GM21528 (cell line): Measurements from ENCODE around the gene PQBP1.

Experiments
- ATAC-seq: cut with Tn5 transposase; IDR thresholded peaks from one replicate; pipeline ENCODE4 v1.9.1; 2021; ENCODE audit warnings: mild to moderate bottlenecking, moderate library complexity; ENCODE audit not compliant: unreplicated experiment, low FRiP score

Gene PQBP1

DNA sequence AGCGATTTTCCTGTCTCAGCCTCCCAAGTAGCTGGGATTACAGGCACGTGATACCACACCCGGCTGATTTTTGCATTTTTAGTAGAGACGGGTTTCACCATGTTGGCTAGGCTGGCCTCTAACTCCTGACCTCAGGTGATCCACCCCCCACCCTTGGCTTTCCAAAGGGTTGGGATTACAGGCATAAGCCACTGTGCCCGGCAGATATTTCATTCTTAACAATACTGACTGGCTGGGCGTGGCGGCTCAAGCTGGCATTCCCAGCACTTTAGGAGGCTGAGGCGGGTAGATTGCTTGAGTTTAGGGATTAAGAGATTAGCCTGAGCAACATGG is 1.3 kb downstream of the PQBP1 start:
- ATAC-seq = no peak

GRCh38 chrX:48901069-48901468 is 3.3 kb downstream of the PQBP1 start:
- no peak for ATAC-seq

GRCh38 chrX:48902135-48902534 is 4.4 kb downstream of the PQBP1 start:
- ATAC-seq = no peak

- no peak for ATAC-seq
Observed at GRCh38 chrX:48902776-48903175, 5.0 kb downstream of the PQBP1 start.

DNA sequence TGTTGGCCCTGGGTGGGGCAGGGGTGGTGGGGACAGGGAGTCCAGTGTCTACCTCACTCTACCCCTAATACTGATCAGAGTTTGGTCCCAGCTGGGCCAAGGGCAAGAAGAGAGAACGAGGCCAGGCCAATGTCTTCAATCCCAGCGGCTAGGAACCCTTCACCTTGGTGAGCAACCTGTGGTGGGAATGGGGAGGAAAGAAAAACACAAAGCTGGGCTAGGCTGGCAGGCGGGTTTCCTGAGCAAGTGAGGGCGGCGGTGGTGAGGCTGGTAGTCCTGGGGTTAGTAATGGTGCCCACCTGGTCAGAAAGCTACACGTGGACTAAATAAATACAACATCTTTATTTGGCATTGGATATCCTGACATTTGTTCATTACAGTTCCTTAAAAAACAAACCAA is 5.6 kb downstream of the PQBP1 start:
- no peak for ATAC-seq

- ATAC-seq = no peak
Observed at GRCh38 chrX:48904180-48904579, 6.5 kb downstream of the PQBP1 start.

- ATAC-seq = no peak
Observed at GRCh38 chrX:48904626-48905025, 6.9 kb downstream of the PQBP1 start.

- ATAC-seq = no peak
Observed at GRCh38 chrX:48905090-48905790, 7.5 kb downstream of the PQBP1 start.

- ATAC-seq = no peak
Observed at GRCh38 chrX:48908600-48908999, 10.9 kb downstream of the PQBP1 start.

- no peak for ATAC-seq
Observed at GRCh38 chrX:48909703-48910294, 12.1 kb downstream of the PQBP1 start.

- ATAC-seq = no peak
Observed at GRCh38 chrX:48910926-48911411, 13.2 kb downstream of the PQBP1 start.

- ATAC-seq = peak; percentile 68
Observed at GRCh38 chrX:48911412-48912182, 13.9 kb downstream of the PQBP1 start, which contains the start of gene SLC35A2. Gene SLC35A2 (minus strand): TSS chrX:48911646. CDS start chrX:48911636, 10 bp downstream.

DNA sequence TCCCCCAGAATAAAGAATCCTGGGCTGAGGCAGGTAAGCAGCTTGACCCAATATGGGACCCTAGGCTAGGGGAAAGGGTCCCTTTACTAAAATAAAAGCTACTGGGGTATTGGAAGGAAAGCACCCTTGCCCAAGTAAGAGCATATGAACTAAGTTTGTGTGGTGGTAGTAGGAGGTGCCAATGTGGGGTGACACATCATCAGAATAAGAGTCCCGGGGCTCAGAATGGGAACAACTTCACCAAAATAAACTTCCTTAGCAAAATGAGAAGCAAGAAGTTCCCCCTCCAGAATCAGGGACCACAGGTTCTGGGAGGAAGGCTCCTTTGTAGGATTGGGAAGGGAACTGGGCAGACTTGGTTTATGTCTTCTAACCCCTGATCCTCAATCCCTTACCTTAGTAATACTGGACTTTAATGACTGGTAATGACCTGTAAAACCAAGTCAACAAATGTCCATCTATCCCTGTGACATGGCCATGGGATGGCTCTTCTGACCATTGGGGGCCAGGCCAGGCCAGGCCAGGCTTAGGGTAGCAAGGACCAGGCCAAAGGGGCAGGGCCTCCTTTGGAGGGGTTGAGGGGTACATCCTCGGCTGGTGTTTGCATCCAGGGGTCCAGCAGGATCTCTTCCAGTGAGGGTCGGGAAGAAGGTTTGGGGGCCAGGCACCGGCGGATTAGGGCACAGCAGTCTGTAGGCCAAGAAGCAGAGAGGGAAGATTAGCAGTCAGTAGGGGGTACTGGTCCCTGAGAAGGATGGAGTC is 16.1 kb downstream of the PQBP1 start:
- ATAC-seq = no peak

DNA sequence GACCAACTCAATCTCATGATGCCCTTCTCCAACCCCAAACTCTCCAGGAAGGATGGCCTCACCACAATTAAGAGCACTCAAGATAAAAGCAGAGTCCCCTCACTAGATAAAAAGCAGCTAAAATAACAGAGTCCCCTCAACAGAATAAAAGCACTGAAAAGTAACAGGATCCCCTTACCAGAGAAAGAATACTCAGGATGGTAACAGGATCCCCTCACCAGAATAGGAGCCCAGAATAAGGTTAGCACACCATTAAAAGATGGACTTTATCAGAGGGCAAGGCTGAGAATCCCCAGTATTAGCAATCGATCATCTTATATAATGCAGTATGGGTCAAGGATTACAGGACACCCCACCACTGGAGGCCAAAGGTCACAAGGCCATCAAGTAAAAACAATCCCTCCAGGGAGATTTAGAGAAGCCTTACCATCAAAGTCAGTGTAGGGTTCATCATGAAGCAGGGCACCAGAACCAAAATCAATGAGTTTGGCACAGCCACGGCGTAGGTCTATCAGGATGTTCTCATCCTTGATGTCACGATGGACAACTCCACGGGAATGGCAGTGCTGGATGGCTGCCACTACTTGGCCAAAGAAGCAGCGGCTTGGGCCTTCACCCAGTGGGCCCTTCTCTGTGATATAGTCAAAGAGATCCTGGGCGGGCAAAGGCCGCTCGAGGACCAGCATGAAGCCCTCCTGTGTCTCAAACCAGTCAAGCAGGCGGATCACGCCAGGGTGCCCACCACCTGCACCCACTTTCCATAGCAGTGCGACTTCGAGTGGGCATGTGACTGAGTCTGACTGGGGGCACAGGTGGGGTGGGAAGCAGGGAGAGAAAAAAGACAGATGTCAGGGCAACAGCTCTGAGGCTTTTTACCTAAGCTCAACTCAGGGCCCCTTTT is 17.1 kb downstream of the PQBP1 start:
- no peak for ATAC-seq

DNA sequence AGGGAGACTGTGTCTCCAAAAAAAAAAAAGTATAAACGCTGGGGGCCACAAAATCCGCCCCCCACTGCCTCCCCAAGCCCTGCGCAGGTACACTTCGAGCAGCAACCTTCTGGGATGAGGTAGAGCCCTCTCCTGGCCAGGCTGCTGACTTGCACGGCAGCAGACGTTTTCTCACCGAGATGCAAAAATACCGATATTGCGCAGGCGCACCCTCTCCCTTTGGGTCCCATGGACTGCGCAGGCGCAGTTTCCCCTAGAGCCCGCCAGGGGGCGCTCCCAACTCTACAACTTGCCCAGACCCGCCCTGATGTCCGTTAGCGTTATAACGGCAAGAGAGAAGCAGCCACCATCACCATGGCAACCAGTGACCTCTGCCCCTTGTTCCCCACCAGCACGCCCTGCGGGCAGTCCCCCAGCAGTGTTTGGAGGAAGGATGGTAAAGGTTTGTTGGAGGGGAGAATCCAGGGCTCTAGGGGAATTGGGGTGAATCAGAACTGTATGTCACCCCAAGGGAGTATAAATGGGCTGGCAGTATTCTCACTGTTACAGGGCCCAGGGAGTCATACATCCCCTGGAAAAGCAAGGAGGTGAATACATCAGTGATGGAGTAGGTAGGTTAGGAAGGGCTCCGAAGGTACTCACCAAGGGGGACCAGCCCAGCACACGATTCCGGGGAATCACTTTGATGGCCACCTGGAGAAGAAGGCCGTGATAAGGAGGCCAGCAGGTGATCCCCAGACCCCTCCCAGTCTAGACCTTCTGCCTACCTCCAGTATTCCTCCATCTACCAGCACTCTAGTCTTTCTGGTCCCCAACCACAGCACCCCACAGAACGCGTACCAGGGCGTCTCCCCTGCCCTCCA is 19.6 kb downstream of the PQBP1 start:
- ATAC-seq = peak; percentile 34

GRCh38 chrX:48918301-48918642 is 20.5 kb downstream of the PQBP1 start:
- no peak for ATAC-seq

GRCh38 chrX:48918643-48919340 is 21.1 kb downstream of the PQBP1 start, which contains the start of gene PIM2:
Gene PIM2 (minus strand): TSS chrX:48919024. CDS start chrX:48918834, 190 bp downstream.
- ATAC-seq = peak; percentile 73

DNA sequence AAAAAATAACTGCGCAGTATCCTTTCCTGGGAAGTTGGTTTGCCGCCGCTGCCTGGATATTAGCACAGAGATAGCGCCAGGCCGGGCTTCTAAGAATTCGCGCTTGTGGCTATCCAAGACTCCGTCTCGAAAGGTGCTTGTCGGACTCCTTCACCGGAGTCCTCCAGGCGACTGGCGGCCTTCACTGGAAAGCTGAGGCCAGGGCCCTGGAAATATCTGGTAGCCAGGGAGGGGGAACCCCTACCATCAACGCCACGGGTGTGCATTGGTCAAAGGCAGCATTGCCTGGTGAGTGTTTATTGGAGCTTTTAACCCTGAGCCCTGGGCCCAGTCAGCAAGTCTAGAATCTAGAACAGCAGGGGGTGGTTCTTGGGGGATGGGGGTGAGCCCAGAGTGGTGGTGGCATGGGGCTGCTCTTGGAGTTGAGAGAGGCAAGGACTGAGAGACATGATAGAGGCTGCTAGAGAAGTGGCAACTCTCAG is 21.7 kb downstream of the PQBP1 start:
- no peak for ATAC-seq
